GM12878 (cell line): ENCODE data around the gene APOH. TPM values are rescaled to one million over a fixed set of nuclear protein-coding genes. Genes with fewer than 3 reads are reported as not detected.

Experiments used
- ATAC-seq: fragments of 200-7000 bp; cut with Tn5 transposase; 3 replicates; pipeline ENCODE4 v1.9.1; 2020; ENCODE audit warnings: mild to moderate bottlenecking, moderate library complexity
- BruUV-seq: library from RNA; stranded (reverse); fragments of 400-500 nt; replicated peaks from 2 replicates; lab custom pipeline; 2021; lab: Mats Ljungman, UMichigan
- CTCF ChIA-PET: fragments of 300-600 bp; sonication (Branson Sonifier 250); formaldehyde crosslinking; extraction: SDS; loops from one replicate; lab custom pipeline; 2021; ENCODE audit warnings: inconsistent platforms; lab: Yijun Ruan, JAX
- POLR2A ChIA-PET: fragments of 350-600 bp; formaldehyde crosslinking; extraction: SDS; loops from one replicate; lab custom pipeline; 2021; ENCODE audit warnings: inconsistent platforms; lab: Charles Lee
- RAD21 ChIA-PET: fragments of 300-600 bp; sonication (Branson Sonifier 250); formaldehyde crosslinking; loops from one replicate; lab custom pipeline; 2023; ENCODE audit warnings: antibody characterized with exemption; ENCODE audit not compliant: unreplicated experiment; lab: Charles Lee
- SMC1A ChIA-PET: fragments of 300-600 bp; sonication (Branson Sonifier 250); formaldehyde crosslinking; loops from one replicate; lab custom pipeline; 2023; ENCODE audit not compliant: unreplicated experiment, uncharacterized antibody; lab: Charles Lee
- DNase-seq: peaks from one replicate; pipeline ENCODE4 v3.0.0-alpha.2; 2011; ENCODE audit warnings: low read depth, low spot score
- FAIRE-seq: peaks from 3 replicates; lab custom pipeline; 2011; peaks lifted over from hg19 to GRCh38; lab: Jason Lieb, UNC
- H2AFZ ChIP-seq: 2 replicates; pipeline ENCODE4 v1.6.0; 2011; ENCODE audit warnings: low read depth, low read length, control low read depth; ENCODE audit not compliant: control insufficient read depth
- H3K27ac ChIP-seq: 2 replicates; pipeline ENCODE4 v1.5.1; 2011; ENCODE audit warnings: control low read depth; ENCODE audit not compliant: control insufficient read depth, insufficient read depth
- H3K27me3 ChIP-seq, 2 experiments: replicated peaks in 1 of 2; 2 replicates each; pipeline versions ENCODE4 v1.6.0 to v1.6.1; 2011; ENCODE audit warnings: low read length in 1 of 2; ENCODE audit not compliant: control insufficient read depth in 2 of 2, insufficient read depth in 2 of 2
- H3K36me3 ChIP-seq, 2 experiments: 2 replicates each; pipeline ENCODE4 v1.5.1; 2011; ENCODE audit warnings: low read length in 1 of 2; ENCODE audit not compliant: control insufficient read depth in 2 of 2, insufficient read depth in 2 of 2
- H3K4me1 ChIP-seq: 2 replicates; pipeline ENCODE4 v1.6.1; 2011; ENCODE audit warnings: mild to moderate bottlenecking, low read length, moderate library complexity, mixed read lengths; ENCODE audit not compliant: control insufficient read depth, insufficient read depth
- H3K4me2 ChIP-seq: 2 replicates; pipeline ENCODE4 v1.6.0; 2011; ENCODE audit warnings: control low read depth; ENCODE audit not compliant: control insufficient read depth, insufficient read depth
- H3K4me3 ChIP-seq: fragments of 200-600 bp; sonication (generic); 2 replicates; pipeline ENCODE4 v1.5.1; 2016
- H3K79me2 ChIP-seq: 2 replicates; pipeline ENCODE4 v1.6.0; 2011; ENCODE audit warnings: low read length; ENCODE audit not compliant: control insufficient read depth, insufficient read depth
- H3K9ac ChIP-seq: 2 replicates; pipeline ENCODE4 v1.8.0; 2011; ENCODE audit warnings: low read length, control low read depth, mixed read lengths; ENCODE audit not compliant: control insufficient read depth, insufficient read depth
- H3K9me3 ChIP-seq: replicated peaks from 3 replicates; pipeline ENCODE4 v1.5.1; 2011; ENCODE audit warnings: mild to moderate bottlenecking, low read length; ENCODE audit not compliant: control insufficient read depth, insufficient read depth
- H4K20me1 ChIP-seq: 2 replicates; pipeline ENCODE4 v1.6.0; 2011; ENCODE audit not compliant: control insufficient read depth, insufficient read depth
- CHD4 ChIP-seq: fragments of 200-600 bp; sonication (generic); IDR thresholded peaks from 2 replicates; pipeline ENCODE4 v1.6.1; 2016; ENCODE audit warnings: mild to moderate bottlenecking
- ELK1 ChIP-seq: IDR thresholded peaks from 2 replicates; pipeline ENCODE4 v1.6.1; 2012; ENCODE audit warnings: low read depth, low read length, improper control_type of control experiment
- IKZF1 ChIP-seq: fragments of 450-650 bp; conservative IDR thresholded peaks from 2 replicates; pipeline ENCODE4 v1.6.1; 2017; ENCODE audit warnings: antibody characterized with exemption, mild to moderate bottlenecking
- TCF3 ChIP-seq: IDR thresholded peaks from 2 replicates; pipeline ENCODE4 v1.6.1; 2012; ENCODE audit warnings: low read depth, mild to moderate bottlenecking, low read length, borderline replicate concordance; ENCODE audit not compliant: insufficient read depth
- WRNIP1 ChIP-seq: IDR thresholded peaks from 2 replicates; pipeline ENCODE4 v1.6.1; 2011; ENCODE audit warnings: low read depth, low read length, improper control_type of control experiment, borderline replicate concordance
- ZBTB40 ChIP-seq: fragments of 450-650 bp; IDR thresholded peaks from 2 replicates; pipeline ENCODE4 v1.6.1; 2016; ENCODE audit warnings: mild to moderate bottlenecking, moderate library complexity, borderline replicate concordance
- ZNF217 ChIP-seq: fragments of 450-650 bp; IDR thresholded peaks from 2 replicates; pipeline ENCODE4 v1.6.1; 2017; ENCODE audit warnings: antibody characterized with exemption, mild to moderate bottlenecking
- WGBS: methylation state at CpG from one replicate; pipeline ENCODE4 v1.1.6; 2016; ENCODE audit warnings: low lambda C conversion rate; ENCODE audit not compliant: insufficient replicate concordance, insufficient coverage; ENCODE audit errors: missing lambda C conversion rate; 5-methylcytosine and 5-hydroxymethylcytosine counted together
- in situ Hi-C: fragments of 300-500 bp; cut with MboI; formaldehyde crosslinking; loops from 9 replicates; pipeline ENCODE4 v1.14.3; 2018; ENCODE audit warnings: mixed read lengths
- intact Hi-C: fragments of 100-400 bp; cut with micrococcal nuclease; formaldehyde crosslinking; loops from one replicate; pipeline ENCODE4 v1.14.2; 2022; ENCODE audit not compliant: unreplicated experiment
- polyA plus RNA-seq, 11 experiments: library from polyadenylated mRNA; depleted of rRNA in 4 of 11; unstranded in 6 of 11; stranded (reverse) in 5 of 11; fragments of >200 nt; fragmentation: Nextera tagmentation in 4 of 11; fragmentation: Illumina TruSeq in 1 of 11; extraction: Ambion mirVana in 4 of 11; extraction: Trizol in 1 of 11; gene quantifications; 1 replicate in 1 of 11; 2 replicates in 10 of 11; pipeline versions ENCODE4 v1.2.1 to v1.2.3, GENCODE V29; 2011 to 2016; ENCODE audit warnings: inconsistent platforms in 2 of 11, missing spikeins in 2 of 11, low read depth in 1 of 11
- total RNA-seq, 4 experiments: library from RNA; depleted of rRNA in 3 of 4; stranded (reverse); fragments of >200 nt in 3 of 4; fragmentation: Illumina TruSeq in 1 of 4; extraction: Trizol in 1 of 4; gene quantifications; 2 replicates each; pipeline versions ENCODE4 v1.2.1 to v1.2.3, GENCODE V29; 2013 to 2021

The APOH gene
- total and polyA plus RNA-seq, 10 of the 15 experiments (the other 5 are each of a cell fraction or from before 2014, with no cell fraction given), result 1.8 TPM; not detected in 9

- no peak for TF ChIP-seq CHD4
Measured at GRCh38 chr17:66200685-66201092, 28.5 kb downstream of the APOH start (continued).

GRCh38 chr17:66198242-66198641 lies 31.0 kb downstream of the APOH start:
- no peak for TF ChIP-seq ZNF217
- no peak for TF ChIP-seq WRNIP1
- no TSS peak for BruUV-seq
- RAD21 ChIA-PET, result no interaction called here

GRCh38 chr17:66192378-66192687 lies 36.9 kb downstream of the APOH start:
- in situ Hi-C loops, result no loop called here
- intact Hi-C loops, result no loop called here
- FAIRE-seq (no peak), DNase-seq (no peak), ATAC-seq (no peak)
- H3K9ac ChIP-seq, result no peak overlapping the region
- H4K20me1 ChIP-seq, result no peaks in the 10 kb centered on the region
- no peaks in the 10 kb centered on the region for H3K79me2 ChIP-seq
- BruUV-seq, result no TSS peak
- peak overlapping the region; percentile 95; the same call in 1 of the 2 replicates for H3K4me2 ChIP-seq
- H2AFZ ChIP-seq, result no peak overlapping the region; the same call in 1 of the 2 replicates
- no peak overlapping the region for H3K27ac ChIP-seq
- CTCF ChIA-PET, result interaction anchor here (0.9 kb wide), 1 partner anchor 8 kb away, joined by 3 read pairs; no protein-coding TSS in a partner anchor
- 4% methylated on average over 10 of the region's 10 CpGs for WGBS
- RAD21 ChIA-PET, result no interaction called here
- POLR2A ChIA-PET, result no interaction called here
- no peaks in the 10 kb centered on the region for H3K36me3 ChIP-seq
- SMC1A ChIA-PET, result no interaction called here
- H3K4me1 ChIP-seq, result no peaks in the 10 kb centered on the region
- H3K27me3 ChIP-seq, result no peaks in the 10 kb centered on the region
- H3K9me3 ChIP-seq, result no peaks in the 10 kb centered on the region
- peak overlapping the region; percentile 78; the same call in 1 of the 2 replicates for H3K4me3 ChIP-seq
- TF ChIP-seq TCF3 (no peak), ZBTB40 (peak; percentile 0; the same call in 1 of the 2 replicates), IKZF1 (0 out of 2 replicates have a peak, but pooled peaks have one; percentile 18), ELK1 (0 out of 2 replicates have a peak, but pooled peaks have one; percentile 2)

More at GRCh38 chr17:66198242-66198641, 31.0 kb downstream of the APOH start:
- Histone ChIP-seq H3K9me3 (no peaks in the 10 kb centered on the region), H3K27me3 (no peaks in the 10 kb centered on the region), H3K79me2 (no peaks in the 10 kb centered on the region), H4K20me1 (no peaks in the 10 kb centered on the region), H3K27ac (no peak overlapping the region), H3K4me3 (no peak overlapping the region), H3K36me3 (no peaks in the 10 kb centered on the region), H3K9ac (no peak overlapping the region), H3K4me1 (no peaks in the 10 kb centered on the region), H3K4me2 (no peak overlapping the region), H2AFZ (no peak overlapping the region)
- no peak for DNase-seq
- ATAC-seq, result no peak
- FAIRE-seq, result no peak
- ChIA-PET SMC1A (interaction anchor here (1.3 kb wide), 1 partner anchor 9 kb away, joined by 4 read pairs; no protein-coding TSS in a partner anchor), CTCF (interaction anchor here (2.3 kb wide), 1 partner anchor 14 kb away, joined by 6 read pairs; no protein-coding TSS in a partner anchor), POLR2A (no interaction called here)
- 41% methylated on average over 8 of the region's 8 CpGs for WGBS
- in situ Hi-C loops (no loop called here), intact Hi-C loops (no loop called here)
